Lower lobe of right lung (tissue), 2 donors: ENCODE measurements around the gene MARCOL. TPM values are rescaled to one million over a fixed set of nuclear protein-coding genes. Genes with fewer than 3 reads are reported as not detected.

Source experiments
- ATAC-seq, 2 donors: fragments of 200-7000 bp; cut with Tn5 transposase; one replicate each; pipeline ENCODE4 v1.9.1; 2020 to 2022; ENCODE audit warnings: mild to moderate bottlenecking in 2 of 2, moderate library complexity in 2 of 2
- DNase-seq: peaks from one replicate; pipeline ENCODE4 v3.0.0-alpha.2; 2020
- H3K27ac ChIP-seq: fragments of 200-600 bp; one replicate; pipeline ENCODE4 v1.8.0; 2022
- H3K27me3 ChIP-seq: fragments of 200-600 bp; one replicate; pipeline ENCODE4 v1.8.0; 2022; ENCODE audit warnings: low read depth
- H3K36me3 ChIP-seq: fragments of 200-600 bp; one replicate; pipeline ENCODE4 v1.8.0; 2022; ENCODE audit warnings: mild to moderate bottlenecking
- H3K4me1 ChIP-seq: fragments of 200-600 bp; one replicate; pipeline ENCODE4 v1.8.0; 2022
- H3K4me3 ChIP-seq: fragments of 200-600 bp; one replicate; pipeline ENCODE4 v1.8.0; 2022; ENCODE audit warnings: mild to moderate bottlenecking
- H3K9me3 ChIP-seq: fragments of 200-600 bp; one replicate; pipeline ENCODE4 v1.8.0; 2022
- CTCF ChIP-seq: fragments of 200-600 bp; IDR thresholded peaks from one replicate; pipeline ENCODE4 v1.8.0; 2022; ENCODE audit warnings: antibody characterized with exemption, mild to moderate bottlenecking
- intact Hi-C: fragments of 100-400 bp; cut with DNase I; formaldehyde crosslinking; loops from one replicate; pipeline ENCODE4 v1.11.0; 2022
- total RNA-seq: library from RNA; stranded (reverse); fragmentation: NEBNext Ultra II Directional; extraction: Animal tissue kit (Norgen Biotek cat#: 25700); gene quantifications from one replicate; pipeline ENCODE4 v1.2.1, GENCODE V29; 2021
- donor health status: DM: no; HTN: yes; CAD: no; lungs with severe emphysema.

MARCOL gene
- total RNA-seq, 1 donor from 2014 or later, result not detected

GRCh38 chr5:148205044-148205806 is 33.1 kb upstream of the MARCOL start:
- H3K27me3 ChIP-seq, result no peaks in the 10 kb centered on the region
- H3K9me3 ChIP-seq, result no peaks in the 10 kb centered on the region
- H3K36me3 ChIP-seq, result no peaks in the 10 kb centered on the region
- DNase-seq, result no peak
- ATAC-seq, result peak in 1 of 2 donors; percentile 54
- no peak for TF ChIP-seq CTCF
- peaks cover 8% of the 10 kb centered on the region for H3K4me1 ChIP-seq
- no peak overlapping the region for H3K27ac ChIP-seq
- no peak overlapping the region for H3K4me3 ChIP-seq
- intact Hi-C loops, result no loop called here

GRCh38 chr5:148205865-148206264 is 32.5 kb upstream of the MARCOL start:
- TF ChIP-seq CTCF, result no peak
- intact Hi-C loops, result no loop called here
- H3K9me3 ChIP-seq, result no peaks in the 10 kb centered on the region

GRCh38 chr5:148206620-148207019 is 31.7 kb upstream of the MARCOL start:
- Histone ChIP-seq H3K4me1 (peaks cover 8% of the 10 kb centered on the region), H3K36me3 (no peaks in the 10 kb centered on the region), H3K9me3 (no peaks in the 10 kb centered on the region), H3K27me3 (no peaks in the 10 kb centered on the region), H3K27ac (no peak overlapping the region), H3K4me3 (no peak overlapping the region)
- no peak for ATAC-seq
- intact Hi-C loops, result no loop called here
- no peak for DNase-seq
- no peak for TF ChIP-seq CTCF

More at GRCh38 chr5:148205865-148206264, 32.5 kb upstream of the MARCOL start:
- Histone ChIP-seq H3K4me1 (peaks cover 8% of the 10 kb centered on the region), H3K36me3 (no peaks in the 10 kb centered on the region), H3K27ac (no peak overlapping the region), H3K27me3 (no peaks in the 10 kb centered on the region), H3K4me3 (no peak overlapping the region)
- ATAC-seq, result no peak
- no peak for DNase-seq

GRCh38 chr5:148208226-148208625 is 30.1 kb upstream of the MARCOL start:
- ATAC-seq, result no peak
- Histone ChIP-seq H3K27ac (no peak overlapping the region), H3K27me3 (no peaks in the 10 kb centered on the region), H3K36me3 (no peaks in the 10 kb centered on the region), H3K9me3 (no peaks in the 10 kb centered on the region), H3K4me1 (peaks cover 8% of the 10 kb centered on the region), H3K4me3 (no peak overlapping the region)
- intact Hi-C loops, result no loop called here
- DNase-seq, result no peak
- TF ChIP-seq CTCF, result no peak

GRCh38 chr5:148209151-148209770 is 29.1 kb upstream of the MARCOL start:
- Histone ChIP-seq H3K9me3 (no peaks in the 10 kb centered on the region), H3K36me3 (no peaks in the 10 kb centered on the region), H3K4me1 (peaks cover 8% of the 10 kb centered on the region), H3K4me3 (no peak overlapping the region), H3K27me3 (no peaks in the 10 kb centered on the region), H3K27ac (no peak overlapping the region)
- ATAC-seq (no peak), DNase-seq (no peak)
- intact Hi-C loops, result no loop called here
- no peak for TF ChIP-seq CTCF
